ENCODE data around the gene RAMP3. TPM values are rescaled to one million over a fixed set of nuclear protein-coding genes. Genes with fewer than 3 reads are reported as not detected.
A peak's percentile ranks its signal among the peaks of the same experiment; 100 is the strongest.

The RAMP3 gene
- total and polyA plus RNA-seq, 9 of the 15 experiments (the other 6 are each of a cell fraction or from before 2014, with no cell fraction given), result not detected

- TF ChIP-seq, protein P1, sequence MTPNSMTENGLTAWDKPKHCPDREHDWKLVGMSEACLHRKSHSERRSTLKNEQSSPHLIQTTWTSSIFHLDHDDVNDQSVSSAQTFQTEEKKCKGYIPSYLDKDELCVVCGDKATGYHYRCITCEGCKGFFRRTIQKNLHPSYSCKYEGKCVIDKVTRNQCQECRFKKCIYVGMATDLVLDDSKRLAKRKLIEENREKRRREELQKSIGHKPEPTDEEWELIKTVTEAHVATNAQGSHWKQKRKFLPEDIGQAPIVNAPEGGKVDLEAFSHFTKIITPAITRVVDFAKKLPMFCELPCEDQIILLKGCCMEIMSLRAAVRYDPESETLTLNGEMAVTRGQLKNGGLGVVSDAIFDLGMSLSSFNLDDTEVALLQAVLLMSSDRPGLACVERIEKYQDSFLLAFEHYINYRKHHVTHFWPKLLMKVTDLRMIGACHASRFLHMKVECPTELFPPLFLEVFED (CRISPR knock-in tag; conservative IDR thresholded peaks at IDR 0.05), result peak; percentile 35; the same call in 1 of the 2 replicates
- no peak for TF ChIP-seq GATA2 (CRISPR knock-in tag; IDR thresholded peaks at IDR 0.05)
- TF ChIP-seq ZNF696 (CRISPR knock-in tag; conservative IDR thresholded peaks at IDR 0.05), result no peak
- TF ChIP-seq, protein P2, sequence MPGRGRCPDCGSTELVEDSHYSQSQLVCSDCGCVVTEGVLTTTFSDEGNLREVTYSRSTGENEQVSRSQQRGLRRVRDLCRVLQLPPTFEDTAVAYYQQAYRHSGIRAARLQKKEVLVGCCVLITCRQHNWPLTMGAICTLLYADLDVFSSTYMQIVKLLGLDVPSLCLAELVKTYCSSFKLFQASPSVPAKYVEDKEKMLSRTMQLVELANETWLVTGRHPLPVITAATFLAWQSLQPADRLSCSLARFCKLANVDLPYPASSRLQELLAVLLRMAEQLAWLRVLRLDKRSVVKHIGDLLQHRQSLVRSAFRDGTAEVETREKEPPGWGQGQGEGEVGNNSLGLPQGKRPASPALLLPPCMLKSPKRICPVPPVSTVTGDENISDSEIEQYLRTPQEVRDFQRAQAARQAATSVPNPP (IDR thresholded peaks at IDR 0.05; ENCODE audit: borderline replicate concordance, insufficient read depth, insufficient read length), result no peak
- no peak for TF ChIP-seq NR4A1 (CRISPR knock-in tag; IDR thresholded peaks at IDR 0.05)
- TF ChIP-seq NR4A1 (tag; IDR thresholded peaks at IDR 0.05), result no peak
- TF ChIP-seq ESRRA (IDR thresholded peaks at IDR 0.05; ENCODE audit: borderline replicate concordance, low read depth), result peak; percentile 98
- TF ChIP-seq, protein P3, sequence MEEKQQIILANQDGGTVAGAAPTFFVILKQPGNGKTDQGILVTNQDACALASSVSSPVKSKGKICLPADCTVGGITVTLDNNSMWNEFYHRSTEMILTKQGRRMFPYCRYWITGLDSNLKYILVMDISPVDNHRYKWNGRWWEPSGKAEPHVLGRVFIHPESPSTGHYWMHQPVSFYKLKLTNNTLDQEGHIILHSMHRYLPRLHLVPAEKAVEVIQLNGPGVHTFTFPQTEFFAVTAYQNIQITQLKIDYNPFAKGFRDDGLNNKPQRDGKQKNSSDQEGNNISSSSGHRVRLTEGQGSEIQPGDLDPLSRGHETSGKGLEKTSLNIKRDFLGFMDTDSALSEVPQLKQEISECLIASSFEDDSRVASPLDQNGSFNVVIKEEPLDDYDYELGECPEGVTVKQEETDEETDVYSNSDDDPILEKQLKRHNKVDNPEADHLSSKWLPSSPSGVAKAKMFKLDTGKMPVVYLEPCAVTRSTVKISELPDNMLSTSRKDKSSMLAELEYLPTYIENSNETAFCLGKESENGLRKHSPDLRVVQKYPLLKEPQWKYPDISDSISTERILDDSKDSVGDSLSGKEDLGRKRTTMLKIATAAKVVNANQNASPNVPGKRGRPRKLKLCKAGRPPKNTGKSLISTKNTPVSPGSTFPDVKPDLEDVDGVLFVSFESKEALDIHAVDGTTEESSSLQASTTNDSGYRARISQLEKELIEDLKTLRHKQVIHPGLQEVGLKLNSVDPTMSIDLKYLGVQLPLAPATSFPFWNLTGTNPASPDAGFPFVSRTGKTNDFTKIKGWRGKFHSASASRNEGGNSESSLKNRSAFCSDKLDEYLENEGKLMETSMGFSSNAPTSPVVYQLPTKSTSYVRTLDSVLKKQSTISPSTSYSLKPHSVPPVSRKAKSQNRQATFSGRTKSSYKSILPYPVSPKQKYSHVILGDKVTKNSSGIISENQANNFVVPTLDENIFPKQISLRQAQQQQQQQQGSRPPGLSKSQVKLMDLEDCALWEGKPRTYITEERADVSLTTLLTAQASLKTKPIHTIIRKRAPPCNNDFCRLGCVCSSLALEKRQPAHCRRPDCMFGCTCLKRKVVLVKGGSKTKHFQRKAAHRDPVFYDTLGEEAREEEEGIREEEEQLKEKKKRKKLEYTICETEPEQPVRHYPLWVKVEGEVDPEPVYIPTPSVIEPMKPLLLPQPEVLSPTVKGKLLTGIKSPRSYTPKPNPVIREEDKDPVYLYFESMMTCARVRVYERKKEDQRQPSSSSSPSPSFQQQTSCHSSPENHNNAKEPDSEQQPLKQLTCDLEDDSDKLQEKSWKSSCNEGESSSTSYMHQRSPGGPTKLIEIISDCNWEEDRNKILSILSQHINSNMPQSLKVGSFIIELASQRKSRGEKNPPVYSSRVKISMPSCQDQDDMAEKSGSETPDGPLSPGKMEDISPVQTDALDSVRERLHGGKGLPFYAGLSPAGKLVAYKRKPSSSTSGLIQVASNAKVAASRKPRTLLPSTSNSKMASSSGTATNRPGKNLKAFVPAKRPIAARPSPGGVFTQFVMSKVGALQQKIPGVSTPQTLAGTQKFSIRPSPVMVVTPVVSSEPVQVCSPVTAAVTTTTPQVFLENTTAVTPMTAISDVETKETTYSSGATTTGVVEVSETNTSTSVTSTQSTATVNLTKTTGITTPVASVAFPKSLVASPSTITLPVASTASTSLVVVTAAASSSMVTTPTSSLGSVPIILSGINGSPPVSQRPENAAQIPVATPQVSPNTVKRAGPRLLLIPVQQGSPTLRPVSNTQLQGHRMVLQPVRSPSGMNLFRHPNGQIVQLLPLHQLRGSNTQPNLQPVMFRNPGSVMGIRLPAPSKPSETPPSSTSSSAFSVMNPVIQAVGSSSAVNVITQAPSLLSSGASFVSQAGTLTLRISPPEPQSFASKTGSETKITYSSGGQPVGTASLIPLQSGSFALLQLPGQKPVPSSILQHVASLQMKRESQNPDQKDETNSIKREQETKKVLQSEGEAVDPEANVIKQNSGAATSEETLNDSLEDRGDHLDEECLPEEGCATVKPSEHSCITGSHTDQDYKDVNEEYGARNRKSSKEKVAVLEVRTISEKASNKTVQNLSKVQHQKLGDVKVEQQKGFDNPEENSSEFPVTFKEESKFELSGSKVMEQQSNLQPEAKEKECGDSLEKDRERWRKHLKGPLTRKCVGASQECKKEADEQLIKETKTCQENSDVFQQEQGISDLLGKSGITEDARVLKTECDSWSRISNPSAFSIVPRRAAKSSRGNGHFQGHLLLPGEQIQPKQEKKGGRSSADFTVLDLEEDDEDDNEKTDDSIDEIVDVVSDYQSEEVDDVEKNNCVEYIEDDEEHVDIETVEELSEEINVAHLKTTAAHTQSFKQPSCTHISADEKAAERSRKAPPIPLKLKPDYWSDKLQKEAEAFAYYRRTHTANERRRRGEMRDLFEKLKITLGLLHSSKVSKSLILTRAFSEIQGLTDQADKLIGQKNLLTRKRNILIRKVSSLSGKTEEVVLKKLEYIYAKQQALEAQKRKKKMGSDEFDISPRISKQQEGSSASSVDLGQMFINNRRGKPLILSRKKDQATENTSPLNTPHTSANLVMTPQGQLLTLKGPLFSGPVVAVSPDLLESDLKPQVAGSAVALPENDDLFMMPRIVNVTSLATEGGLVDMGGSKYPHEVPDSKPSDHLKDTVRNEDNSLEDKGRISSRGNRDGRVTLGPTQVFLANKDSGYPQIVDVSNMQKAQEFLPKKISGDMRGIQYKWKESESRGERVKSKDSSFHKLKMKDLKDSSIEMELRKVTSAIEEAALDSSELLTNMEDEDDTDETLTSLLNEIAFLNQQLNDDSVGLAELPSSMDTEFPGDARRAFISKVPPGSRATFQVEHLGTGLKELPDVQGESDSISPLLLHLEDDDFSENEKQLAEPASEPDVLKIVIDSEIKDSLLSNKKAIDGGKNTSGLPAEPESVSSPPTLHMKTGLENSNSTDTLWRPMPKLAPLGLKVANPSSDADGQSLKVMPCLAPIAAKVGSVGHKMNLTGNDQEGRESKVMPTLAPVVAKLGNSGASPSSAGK (IDR thresholded peaks at IDR 0.05), result peak; percentile 54
- TF ChIP-seq ZNF124 (CRISPR knock-in tag; IDR thresholded peaks at IDR 0.05), result no peak
- TF ChIP-seq ELK1 (CRISPR knock-in tag; IDR thresholded peaks at IDR 0.05), result no peak
- TF ChIP-seq HDAC1 (IDR thresholded peaks at IDR 0.05), result peak; percentile 88 to 100; a peak in 3 of 4 replicates
Measured at GRCh38 chr7:45111298-45112223, 46.0 kb upstream of the RAMP3 start, which contains the start of gene TBRG4 (continued).
